Glutamatergic neuron (in vitro differentiated cells): ENCODE data around the gene KIAA1671. TPM values are rescaled to one million over a fixed set of nuclear protein-coding genes. Genes with fewer than 3 reads are reported as not detected.

ENCODE experiments used
- DNase-seq: peaks from one replicate; pipeline ENCODE4 v3.0.0; 2022
- H3K27ac Mint-ChIP-seq: one replicate; pipeline ENCODE4 v1.8.0; 2020; ENCODE audit warnings: mild to moderate bottlenecking, mixed read lengths, inconsistent platforms; ENCODE audit not compliant: unreplicated experiment
- H3K27me3 Mint-ChIP-seq: one replicate; pipeline ENCODE4 v1.8.0; 2020; ENCODE audit warnings: mild to moderate bottlenecking, moderate library complexity, mixed read lengths, inconsistent platforms; ENCODE audit not compliant: unreplicated experiment
- H3K36me3 Mint-ChIP-seq: one replicate; pipeline ENCODE4 v1.8.0; 2020; ENCODE audit warnings: mild to moderate bottlenecking, mixed read lengths, inconsistent platforms; ENCODE audit not compliant: unreplicated experiment
- H3K4me1 Mint-ChIP-seq: one replicate; pipeline ENCODE4 v1.8.0; 2020; ENCODE audit warnings: mild to moderate bottlenecking, low read depth, mixed read lengths, inconsistent platforms; ENCODE audit not compliant: unreplicated experiment
- H3K4me3 Mint-ChIP-seq: one replicate; pipeline ENCODE4 v1.8.0; 2020; ENCODE audit warnings: mild to moderate bottlenecking, mixed read lengths, inconsistent platforms; ENCODE audit not compliant: unreplicated experiment
- H3K9me3 Mint-ChIP-seq: one replicate; pipeline ENCODE4 v1.8.0; 2020; ENCODE audit warnings: mild to moderate bottlenecking, moderate library complexity, mixed read lengths, inconsistent platforms; ENCODE audit not compliant: unreplicated experiment
- total RNA-seq: library from RNA; stranded (reverse); fragmentation: NEBNext Ultra II Directional; extraction: Animal tissue kit (Norgen Biotek cat#: 25700); gene quantifications from one replicate; pipeline ENCODE4 v1.2.1, GENCODE V29; 2021; ENCODE audit not compliant: unreplicated experiment
- TF ChIP-seq, protein P1 (sequence below): fragments of 200-600 bp; sonication (generic); IDR thresholded peaks from one replicate; pipeline ENCODE4 v1.5.0; 2021; ENCODE audit not compliant: partially characterized antibody, unreplicated experiment

KIAA1671 gene
- total RNA-seq, 1 donor from 2014 or later: 15.3 TPM

DNA sequence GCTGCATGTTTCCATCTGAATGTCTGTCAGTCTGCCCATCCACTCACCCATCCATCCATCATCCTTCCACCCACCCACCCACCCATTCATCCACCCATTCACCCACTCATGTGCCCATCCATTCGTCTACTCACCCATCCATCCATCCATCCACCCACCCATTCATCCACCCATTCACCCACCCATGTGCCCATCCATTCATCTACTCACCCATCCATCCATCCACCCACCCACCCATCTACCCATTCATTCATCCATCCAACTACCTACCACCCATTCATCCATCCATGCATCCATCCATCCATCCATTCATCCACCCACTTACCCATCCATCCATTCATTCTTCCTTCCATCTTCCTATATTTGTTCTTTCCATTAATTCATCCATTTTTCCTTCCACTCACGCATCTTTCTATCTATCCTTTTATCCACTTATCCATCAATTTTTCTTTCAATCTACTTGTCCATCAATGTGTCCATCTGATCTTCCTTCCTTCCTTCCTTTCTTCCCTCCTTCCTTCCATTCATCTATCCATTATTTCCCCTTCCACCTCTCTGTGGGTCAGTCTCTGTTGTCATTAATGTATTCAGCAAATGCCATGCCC lies 255.1 kb downstream of the KIAA1671 start:
- Mint-ChIP-seq H3K27ac (no peak overlapping the region), H3K27me3 (peaks cover 9% of the 10 kb centered on the region)

DNA sequence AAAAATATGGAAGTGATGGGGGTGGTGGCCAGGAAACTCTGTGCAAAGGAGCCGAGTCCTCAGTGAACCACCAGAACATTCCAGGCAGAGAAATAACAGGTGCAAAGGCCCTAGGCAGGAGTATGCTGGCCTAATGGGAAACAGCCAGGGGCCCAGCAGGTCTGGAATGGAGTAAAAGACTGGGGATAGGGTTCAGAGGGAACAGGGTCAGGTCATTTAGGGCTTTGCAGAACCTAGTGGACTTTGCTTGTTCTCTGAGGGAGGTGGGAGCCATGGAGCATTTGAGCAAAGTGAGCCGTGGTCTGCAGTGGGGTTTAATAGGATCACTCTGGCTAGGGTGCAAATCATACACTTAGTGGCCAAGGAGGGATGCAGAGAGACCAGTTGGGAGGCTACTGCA lies 255.8 kb downstream of the KIAA1671 start:
- Mint-ChIP-seq H3K4me1 (no peaks in the 10 kb centered on the region), H3K4me3 (no peak overlapping the region), H3K36me3 (peaks cover 9% of the 10 kb centered on the region), H3K9me3 (peaks cover 4% of the 10 kb centered on the region), H3K27me3 (peaks cover 9% of the 10 kb centered on the region), H3K27ac (no peak overlapping the region)
- TF ChIP-seq, protein P1, sequence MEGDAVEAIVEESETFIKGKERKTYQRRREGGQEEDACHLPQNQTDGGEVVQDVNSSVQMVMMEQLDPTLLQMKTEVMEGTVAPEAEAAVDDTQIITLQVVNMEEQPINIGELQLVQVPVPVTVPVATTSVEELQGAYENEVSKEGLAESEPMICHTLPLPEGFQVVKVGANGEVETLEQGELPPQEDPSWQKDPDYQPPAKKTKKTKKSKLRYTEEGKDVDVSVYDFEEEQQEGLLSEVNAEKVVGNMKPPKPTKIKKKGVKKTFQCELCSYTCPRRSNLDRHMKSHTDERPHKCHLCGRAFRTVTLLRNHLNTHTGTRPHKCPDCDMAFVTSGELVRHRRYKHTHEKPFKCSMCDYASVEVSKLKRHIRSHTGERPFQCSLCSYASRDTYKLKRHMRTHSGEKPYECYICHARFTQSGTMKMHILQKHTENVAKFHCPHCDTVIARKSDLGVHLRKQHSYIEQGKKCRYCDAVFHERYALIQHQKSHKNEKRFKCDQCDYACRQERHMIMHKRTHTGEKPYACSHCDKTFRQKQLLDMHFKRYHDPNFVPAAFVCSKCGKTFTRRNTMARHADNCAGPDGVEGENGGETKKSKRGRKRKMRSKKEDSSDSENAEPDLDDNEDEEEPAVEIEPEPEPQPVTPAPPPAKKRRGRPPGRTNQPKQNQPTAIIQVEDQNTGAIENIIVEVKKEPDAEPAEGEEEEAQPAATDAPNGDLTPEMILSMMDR: no peak
- DNase-seq: no peak

More for the DNA sequence above, 255.1 kb downstream of the KIAA1671 start:
- Mint-ChIP-seq H3K4me1 (no peaks in the 10 kb centered on the region), H3K4me3 (no peak overlapping the region), H3K9me3 (peaks cover 4% of the 10 kb centered on the region), H3K36me3 (peaks cover 6% of the 10 kb centered on the region)
- TF ChIP-seq, protein P1: no peak
- no peak for DNase-seq

DNA sequence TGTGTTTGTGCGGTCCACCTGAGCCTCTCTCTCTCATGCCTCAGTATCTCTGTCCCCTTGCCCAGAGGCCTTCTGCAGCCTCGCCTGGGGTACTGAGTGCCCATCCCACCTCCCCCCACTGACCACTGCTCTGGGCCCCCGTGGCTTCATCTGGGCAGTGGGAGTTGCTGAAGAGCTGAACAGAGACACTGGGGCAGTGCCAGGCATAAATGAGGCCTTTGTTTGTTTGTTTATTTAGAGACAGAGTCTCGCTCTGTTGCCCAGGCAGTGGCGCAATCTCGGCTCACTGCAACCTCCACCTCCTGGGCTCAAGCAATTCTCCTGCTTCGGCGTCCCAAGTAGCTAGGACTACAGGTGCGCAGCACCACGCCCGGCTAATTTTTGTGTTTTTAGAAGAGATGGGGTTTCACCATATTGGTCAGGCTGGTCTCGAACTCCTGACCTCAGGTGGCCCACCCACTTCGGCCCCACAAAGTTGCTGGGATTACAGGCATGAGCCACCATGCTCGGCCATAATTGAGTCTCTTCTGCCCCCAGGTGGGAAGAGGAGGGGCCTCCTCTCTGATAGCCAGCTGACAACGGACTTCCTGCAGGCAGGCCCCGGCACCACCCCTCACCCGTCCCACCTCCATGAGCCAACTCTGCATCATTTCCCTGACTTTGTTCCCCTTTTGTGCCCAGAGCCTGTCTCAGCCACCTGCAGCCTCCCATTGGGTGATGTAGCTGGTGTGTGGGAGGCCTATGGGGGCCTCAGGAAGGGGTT lies 256.4 kb downstream of the KIAA1671 start:
- Mint-ChIP-seq H3K27ac (no peak overlapping the region), H3K36me3 (peaks cover 15% of the 10 kb centered on the region), H3K9me3 (peaks cover 4% of the 10 kb centered on the region), H3K27me3 (peaks cover 9% of the 10 kb centered on the region), H3K4me1 (no peaks in the 10 kb centered on the region), H3K4me3 (no peak overlapping the region)
- no peak for DNase-seq
- TF ChIP-seq, protein P1: no peak

DNA sequence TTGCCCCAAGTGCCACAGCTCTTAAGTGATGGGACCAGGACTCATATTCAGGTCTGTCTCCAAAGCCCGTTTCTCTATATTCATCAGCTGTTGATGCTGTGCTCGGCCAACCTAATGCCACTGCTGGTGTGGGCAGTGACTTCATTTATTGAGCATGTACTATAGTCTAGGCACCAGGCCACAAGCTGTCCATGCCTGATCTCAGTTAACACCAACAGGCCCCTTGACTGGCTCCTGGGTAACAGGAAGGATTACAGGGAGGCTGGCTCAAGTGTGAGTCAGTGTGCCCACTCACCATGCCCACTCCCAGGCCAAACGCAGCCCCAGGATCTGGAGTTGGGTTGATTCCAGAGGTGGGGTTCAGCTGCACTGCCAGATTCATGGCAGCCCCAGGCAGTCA lies 258.3 kb downstream of the KIAA1671 start:
- TF ChIP-seq, protein P1: no peak
- DNase-seq: no peak
- Mint-ChIP-seq H3K36me3 (peaks cover 15% of the 10 kb centered on the region), H3K9me3 (peaks cover 4% of the 10 kb centered on the region), H3K27ac (no peak overlapping the region), H3K27me3 (peaks cover 7% of the 10 kb centered on the region), H3K4me1 (no peaks in the 10 kb centered on the region), H3K4me3 (no peak overlapping the region)

DNA sequence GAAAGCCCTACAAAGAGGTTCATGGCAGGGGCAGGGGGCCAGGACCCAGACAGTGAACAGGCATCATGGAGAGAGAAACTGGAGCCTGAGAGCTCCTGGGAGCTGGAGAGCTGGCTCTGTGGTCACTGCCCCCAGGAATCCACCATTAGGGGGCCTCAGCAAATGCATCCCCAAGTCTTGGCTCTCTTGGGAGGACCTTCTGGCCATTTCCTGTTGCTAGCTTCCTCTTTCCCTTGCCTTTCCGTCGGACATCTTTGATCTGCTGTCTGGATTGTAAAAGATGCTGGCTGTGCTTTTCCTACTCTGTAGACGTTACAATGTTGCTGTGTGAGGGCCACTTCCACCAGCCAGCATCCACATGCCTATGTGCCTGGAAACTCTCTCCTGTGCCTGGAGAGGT lies 259.8 kb downstream of the KIAA1671 start:
- H3K4me1 Mint-ChIP-seq: no peaks in the 10 kb centered on the region
- H3K4me3 Mint-ChIP-seq: no peak overlapping the region
- peaks cover 4% of the 10 kb centered on the region for H3K9me3 Mint-ChIP-seq
- H3K27me3 Mint-ChIP-seq: peaks cover 9% of the 10 kb centered on the region
- TF ChIP-seq, protein P1: no peak
- DNase-seq: no peak
- H3K36me3 Mint-ChIP-seq: peaks cover 15% of the 10 kb centered on the region
- H3K27ac Mint-ChIP-seq: no peak overlapping the region
